ENCODE data around the gene GXYLT2. TPM values are rescaled to one million over a fixed set of nuclear protein-coding genes. Genes with fewer than 3 reads are reported as not detected.

The GXYLT2 gene
- total and polyA plus RNA-seq, 10 of the 15 experiments (the other 5 are each of a cell fraction or from before 2014, with no cell fraction given): 0.27 to 2.6 (median 0.78) TPM

GRCh38 chr3:72996473-72997333, 108.9 kb downstream of the GXYLT2 start, which contains the start of gene PPP4R2 (continued):
- TF ChIP-seq NR2C2 (IDR thresholded peaks at IDR 0.05; ENCODE audit: borderline replicate concordance, control insufficient read depth, insufficient read length, low read depth) (no peak), KAT2A (conservative IDR thresholded peaks at IDR 0.05; ENCODE audit: control insufficient read depth, low read depth, low read length) (no peak), ZNF217 (IDR thresholded peaks at IDR 0.05) (no peak), GATAD2B (conservative IDR thresholded peaks at IDR 0.05; ENCODE audit: low read depth) (no peak; the same call in none of the 2 replicates), BCL11A (IDR thresholded peaks at IDR 0.05; ENCODE audit: low read depth, low read length) (no peak), CHD4 (IDR thresholded peaks at IDR 0.05) (no peak), SMAD5 (IDR thresholded peaks at IDR 0.05; ENCODE audit: low read depth) (0 out of 2 replicates have a peak, but pooled peaks have one; percentile 15), PBX3 (IDR thresholded peaks at IDR 0.05; ENCODE audit: insufficient replicate concordance, low read depth, low read length) (no peak), ASH2L (IDR thresholded peaks at IDR 0.05; ENCODE audit: borderline replicate concordance, low read depth) (0 out of 2 replicates have a peak, but pooled peaks have one; percentile 21), PAX5 (IDR thresholded peaks at IDR 0.05; ENCODE audit: borderline replicate concordance, low read depth, low read length) (peak; percentile 41; the same call in 1 of the 2 replicates), CHD2 (IDR thresholded peaks at IDR 0.05; ENCODE audit: borderline replicate concordance, low read depth, low read length) (peak; percentile 66; the same call in 1 of the 2 replicates), ATF7 (IDR thresholded peaks at IDR 0.05; ENCODE audit: low read depth) (no peak), RELB (IDR thresholded peaks at IDR 0.05; ENCODE audit: low read depth) (no peak; the same call in none of the 2 replicates), TCF12 (IDR thresholded peaks at IDR 0.05; ENCODE audit: low read depth, low read length) (0 out of 2 replicates have a peak, but pooled peaks have one; percentile 17), CTCF (IDR thresholded peaks at IDR 0.05 in 2 of 3, conservative IDR thresholded peaks at IDR 0.05 in 1 of 3; ENCODE audit: control insufficient read depth in 2 of 3, extremely low read depth in 1 of 3, insufficient read depth in 1 of 3, low read depth in 3 of 3, low read length in 3 of 3) (no peak), ZNF207 (IDR thresholded peaks at IDR 0.05; ENCODE audit: borderline replicate concordance) (peak; percentile 48; the same call in 1 of the 2 replicates), POU2F2 (IDR thresholded peaks at IDR 0.05; ENCODE audit: borderline replicate concordance, low read depth, low read length) (peak; percentile 50; the same call in 2 of the 3 replicates), PAX8 (IDR thresholded peaks at IDR 0.05) (no peak), DPF2 (IDR thresholded peaks at IDR 0.05) (peak; percentile 51), E4F1 (IDR thresholded peaks at IDR 0.05; ENCODE audit: borderline replicate concordance, partially characterized antibody) (no peak), NR2F1 (conservative IDR thresholded peaks at IDR 0.05) (0 out of 2 replicates have a peak, but pooled peaks have one; percentile 7)

All from GM12878 (cell line).